Measurements from ENCODE around the gene NDUFS3. TPM values are rescaled to one million over a fixed set of nuclear protein-coding genes. Genes with fewer than 3 reads are reported as not detected.
A peak's percentile ranks its signal among the peaks of the same experiment; 100 is the strongest.
"Not testable (repeated sequence)": the region's sequence is repeated elsewhere in the genome, so short reads cannot be mapped to it uniquely, and the experiment has no call there.

NDUFS3 gene
- total and polyA plus RNA-seq, 5 donors from 2014 or later: 70.6 to 129 (median 120) TPM

DNA sequence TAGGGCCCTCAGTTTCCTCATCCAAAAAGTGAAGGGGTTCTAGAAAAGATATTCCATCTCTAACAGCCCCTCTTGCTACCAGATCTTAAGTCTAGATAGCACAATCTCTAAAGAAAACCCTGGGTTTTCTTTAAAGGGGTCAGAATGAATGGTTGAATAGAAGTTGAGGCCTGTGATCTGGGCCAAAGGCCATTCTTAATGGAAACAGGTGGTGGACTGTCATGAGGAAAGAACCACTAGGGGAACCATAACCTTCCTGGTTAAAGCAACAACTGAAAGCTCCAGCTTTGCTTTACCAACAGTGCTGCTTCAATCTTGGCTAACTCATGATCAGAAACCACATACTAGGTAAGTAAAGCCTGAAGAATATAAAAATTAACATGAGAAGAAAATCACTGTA lies 27.8 kb upstream of the NDUFS3 start:
- Mint-ChIP-seq H3K27me3 (no peaks in the 10 kb centered on the region), H3K4me1 (peaks cover 18 to 64% (median 47%) of the 10 kb centered on the region in 4 donors), H3K36me3 (peaks cover 11% of the 10 kb centered on the region), H3K9me3 (no peaks in the 10 kb centered on the region), H3K27ac (peak overlapping the region; percentile 81 to 98 (median 97)), H3K4me3 (peak overlapping the region; percentile 88 to 96 (median 96))
- H3K4me3 ChIP-seq (ENCODE audit: low read depth, low read length): peak overlapping the region; percentile 97
- H3K36me3 ChIP-seq (ENCODE audit: control insufficient read depth, insufficient read depth, low read length): no peaks in the 10 kb centered on the region
- H3K4me1 ChIP-seq (ENCODE audit: control insufficient read depth, insufficient read depth, low read length, poor library complexity, severe bottlenecking): peaks cover 46% of the 10 kb centered on the region
- DNase-seq (peak in 1 of 3 donors; percentile 47), ATAC-seq (ENCODE audit: low read depth in 2 of 2) (no peak)
- H3K27me3 ChIP-seq (ENCODE audit: control insufficient read depth, insufficient read depth, low read length): no peaks in the 10 kb centered on the region
- no peaks in the 10 kb centered on the region for H3K9me3 ChIP-seq (ENCODE audit: control insufficient read depth in 2 of 2, low read length in 2 of 2)
- peak overlapping the region; percentile 84 for H3K27ac ChIP-seq (ENCODE audit: insufficient read depth, low read length, poor library complexity, severe bottlenecking)

DNA sequence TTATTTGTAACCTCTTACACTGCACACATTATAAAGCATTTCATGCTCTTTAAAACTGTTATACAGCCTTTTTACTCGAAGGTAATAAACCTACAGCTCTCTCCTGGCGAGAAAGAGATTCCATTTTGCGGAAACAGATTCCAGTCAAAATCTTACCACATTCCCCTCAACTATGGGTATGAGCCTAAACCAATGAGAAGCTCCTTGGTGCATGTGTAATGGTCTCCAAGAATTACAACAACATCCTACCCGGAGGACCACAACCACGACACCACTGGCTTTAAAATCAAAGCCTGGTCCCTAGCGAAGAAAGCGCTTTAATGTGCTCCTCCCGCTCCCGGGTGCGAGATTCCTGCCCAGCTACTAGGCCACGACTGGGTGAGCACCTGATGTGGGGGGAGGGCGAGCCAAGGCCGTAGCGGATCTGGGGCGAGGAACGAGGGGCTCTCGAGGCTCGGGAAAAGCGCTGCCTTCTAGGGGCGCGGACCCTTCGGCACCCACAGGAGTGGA lies 26.8 kb upstream of the NDUFS3 start:
- peaks cover 46% of the 10 kb centered on the region for H3K4me1 ChIP-seq (ENCODE audit: control insufficient read depth, insufficient read depth, low read length, poor library complexity, severe bottlenecking)
- peak overlapping the region; percentile 84 for H3K27ac ChIP-seq (ENCODE audit: insufficient read depth, low read length, poor library complexity, severe bottlenecking)
- Mint-ChIP-seq H3K27me3 (no peaks in the 10 kb centered on the region), H3K36me3 (peaks cover 11% of the 10 kb centered on the region), H3K4me1 (peaks cover 18 to 56% (median 42%) of the 10 kb centered on the region in 4 donors), H3K27ac (peak overlapping the region; percentile 61 to 98 (median 97)), H3K4me3 (peak overlapping the region; percentile 88 to 96 (median 96)), H3K9me3 (no peaks in the 10 kb centered on the region)
- H3K4me3 ChIP-seq (ENCODE audit: low read depth, low read length): peak overlapping the region; percentile 97
- H3K36me3 ChIP-seq (ENCODE audit: control insufficient read depth, insufficient read depth, low read length): no peaks in the 10 kb centered on the region
- ATAC-seq (ENCODE audit: low read depth in 2 of 2): no peak
- no peaks in the 10 kb centered on the region for H3K9me3 ChIP-seq (ENCODE audit: control insufficient read depth in 2 of 2, low read length in 2 of 2)
- no peaks in the 10 kb centered on the region for H3K27me3 ChIP-seq (ENCODE audit: control insufficient read depth, insufficient read depth, low read length)
- DNase-seq: peak in 1 of 3 donors; percentile 7

DNA sequence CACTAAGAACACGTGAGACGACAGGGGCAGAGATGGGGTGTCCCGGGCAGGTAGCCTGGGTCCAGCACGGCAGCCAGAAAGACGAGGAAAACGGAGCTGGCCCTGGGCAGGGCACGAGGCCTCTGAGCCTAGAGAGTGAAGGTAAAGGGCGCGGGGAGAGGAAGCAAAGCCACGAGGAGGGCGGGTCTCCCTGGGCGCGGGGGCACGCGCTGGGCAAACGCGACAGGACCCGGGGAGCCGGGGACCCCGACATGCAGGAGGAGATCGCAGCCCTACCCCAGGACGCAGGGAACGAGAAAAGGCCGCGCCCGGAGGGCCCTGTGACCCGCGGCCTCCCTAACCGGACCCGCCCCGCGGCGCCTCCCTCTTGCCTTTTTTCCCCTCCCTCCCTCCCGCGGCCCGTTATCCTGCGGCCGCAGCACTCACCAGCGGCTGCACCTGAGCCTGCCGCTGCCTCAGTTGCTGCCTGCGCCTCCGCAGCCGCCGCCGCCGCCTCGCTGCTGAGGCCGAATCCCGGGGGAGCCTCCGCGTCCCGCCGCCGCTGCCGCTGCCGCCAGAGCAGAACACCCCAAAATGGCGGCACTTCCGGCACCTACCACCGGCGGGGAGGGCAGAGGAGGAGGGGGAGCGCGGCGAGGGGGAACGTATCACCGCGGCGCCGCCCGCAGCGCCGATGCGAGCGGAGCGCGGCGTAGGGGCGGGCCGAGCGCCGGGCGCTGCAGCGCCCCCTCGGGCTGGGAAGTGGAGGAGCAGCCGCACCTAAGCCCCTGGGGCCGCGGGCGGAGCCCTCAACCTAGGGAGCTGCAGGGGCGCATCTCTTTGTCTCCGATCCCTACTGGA lies 26.1 kb upstream of the NDUFS3 start, which contains the start of gene CELF1:
Gene CELF1, minus strand, starts transcription at position 567 of the 840 bp plus-strand sequence. CDS start 53,609 bp downstream, outside the sequence.
- peak within 1 kb of the TSS; percentile 97 for H3K4me3 ChIP-seq (ENCODE audit: low read depth, low read length)
- peaks cover 18 to 50% (median 37%) of the 10 kb centered on the region in 4 donors for H3K4me1 Mint-ChIP-seq
- peak within 1 kb of the TSS; percentile 94 to 98 (median 97) for H3K27ac Mint-ChIP-seq
- ATAC-seq (ENCODE audit: low read depth in 2 of 2): peak; percentile 96 to 97
- peak within 1 kb of the TSS; percentile 84 for H3K27ac ChIP-seq (ENCODE audit: insufficient read depth, low read length, poor library complexity, severe bottlenecking)
- DNase-seq: peak; percentile 89 to 94 (median 92)
- peak within 1 kb of the TSS; percentile 88 to 96 (median 96) for H3K4me3 Mint-ChIP-seq
- H3K36me3 Mint-ChIP-seq: peaks cover 11% of the 10 kb centered on the region
- H3K27me3 Mint-ChIP-seq: no peaks in the 10 kb centered on the region
- H3K9me3 Mint-ChIP-seq: no peaks in the 10 kb centered on the region
- H3K9me3 ChIP-seq (ENCODE audit: control insufficient read depth in 2 of 2, low read length in 2 of 2): no peaks in the 10 kb centered on the region
- H3K36me3 ChIP-seq (ENCODE audit: control insufficient read depth, insufficient read depth, low read length): no peaks in the 10 kb centered on the region
- H3K27me3 ChIP-seq (ENCODE audit: control insufficient read depth, insufficient read depth, low read length): no peaks in the 10 kb centered on the region
- peaks cover 45% of the 10 kb centered on the region for H3K4me1 ChIP-seq (ENCODE audit: control insufficient read depth, insufficient read depth, low read length, poor library complexity, severe bottlenecking)

DNA sequence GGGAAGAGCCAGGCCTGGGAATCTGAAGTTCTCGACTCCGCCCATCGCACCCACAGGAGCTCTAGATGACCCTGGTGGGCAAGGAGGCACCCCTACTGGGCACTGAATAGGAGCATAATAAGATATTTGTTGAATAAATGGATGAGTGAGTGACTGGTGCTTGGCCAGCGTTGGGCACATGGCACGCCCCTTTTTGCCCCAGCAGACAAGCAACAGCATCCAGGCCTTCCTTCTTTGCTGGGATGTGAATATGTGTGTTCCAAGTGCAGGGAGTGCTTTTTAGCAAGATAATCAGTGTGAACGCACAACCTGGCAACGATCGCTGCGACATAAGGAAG lies 25.5 kb upstream of the NDUFS3 start:
- Histone ChIP-seq H3K4me1 (ENCODE audit: control insufficient read depth, insufficient read depth, low read length, poor library complexity, severe bottlenecking) (peaks cover 40% of the 10 kb centered on the region), H3K36me3 (ENCODE audit: control insufficient read depth, insufficient read depth, low read length) (no peaks in the 10 kb centered on the region), H3K4me3 (ENCODE audit: low read depth, low read length) (peak overlapping the region; percentile 71), H3K27ac (ENCODE audit: insufficient read depth, low read length, poor library complexity, severe bottlenecking) (peak overlapping the region; percentile 84), H3K27me3 (ENCODE audit: control insufficient read depth, insufficient read depth, low read length) (no peaks in the 10 kb centered on the region), H3K9me3 (ENCODE audit: control insufficient read depth in 2 of 2, low read length in 2 of 2) (no peaks in the 10 kb centered on the region)
- DNase-seq (no peak), ATAC-seq (ENCODE audit: low read depth in 2 of 2) (peak; percentile 7 to 11)
- H3K36me3 Mint-ChIP-seq: peaks cover 8% of the 10 kb centered on the region
- H3K27me3 Mint-ChIP-seq: no peaks in the 10 kb centered on the region
- H3K4me3 Mint-ChIP-seq: peak overlapping the region; percentile 83 to 96 (median 90)
- H3K4me1 Mint-ChIP-seq: peaks cover 18 to 44% (median 32%) of the 10 kb centered on the region in 4 donors
- H3K27ac Mint-ChIP-seq: peak overlapping the region; percentile 8 to 94 (median 80)
- H3K9me3 Mint-ChIP-seq: no peaks in the 10 kb centered on the region

DNA sequence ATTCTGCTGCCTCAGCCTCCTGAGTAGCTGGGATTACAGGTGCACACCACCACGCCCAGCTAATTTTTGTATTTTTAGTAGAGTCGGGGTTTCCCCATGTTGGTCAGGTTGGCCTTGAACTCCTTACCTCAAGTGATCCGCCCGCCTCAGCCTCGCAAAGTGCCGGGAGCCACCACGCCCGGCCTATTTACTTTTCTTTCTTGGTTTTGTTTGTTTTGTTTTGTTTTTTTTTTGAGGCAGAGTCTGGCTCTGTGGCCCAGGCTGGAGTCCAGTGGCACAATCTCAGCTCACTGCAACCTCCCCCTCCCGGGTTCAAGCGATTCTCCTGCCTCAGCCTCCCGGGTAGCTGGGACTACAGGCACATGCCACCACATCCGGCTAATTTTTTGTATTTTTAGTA lies 21.9 kb upstream of the NDUFS3 start:
- not testable (repeated sequence) for DNase-seq; H3K9me3 Mint-ChIP-seq; H3K36me3 ChIP-seq (ENCODE audit: control insufficient read depth, insufficient read depth, low read length); H3K27ac Mint-ChIP-seq; ATAC-seq (ENCODE audit: low read depth in 2 of 2); H3K27ac ChIP-seq (ENCODE audit: insufficient read depth, low read length, poor library complexity, severe bottlenecking); H3K9me3 ChIP-seq (ENCODE audit: control insufficient read depth in 2 of 2, low read length in 2 of 2); H3K27me3 ChIP-seq (ENCODE audit: control insufficient read depth, insufficient read depth, low read length); H3K4me1 ChIP-seq (ENCODE audit: control insufficient read depth, insufficient read depth, low read length, poor library complexity, severe bottlenecking); H3K36me3 Mint-ChIP-seq; H3K4me3 ChIP-seq (ENCODE audit: low read depth, low read length); H3K27me3 Mint-ChIP-seq
- Mint-ChIP-seq H3K4me3 (peak overlapping the region in 1 of 4 donors; percentile 21), H3K4me1 (peaks cover 11% of the 10 kb centered on the region in 4 donors)

DNA sequence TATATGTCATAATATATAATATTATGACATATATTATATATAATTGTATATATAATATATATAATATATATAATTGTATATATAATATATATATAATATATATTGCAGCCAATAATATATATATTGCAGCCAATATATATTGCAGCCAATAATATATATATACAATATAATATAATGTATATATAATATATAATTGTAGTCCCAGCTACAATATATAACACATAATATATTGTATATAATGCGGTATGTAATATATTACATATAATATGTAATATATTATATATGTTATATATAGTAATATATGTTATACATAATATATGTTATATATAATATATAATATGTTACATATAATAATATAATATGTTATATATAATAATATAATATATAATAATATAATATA lies 20.2 kb upstream of the NDUFS3 start:
- Mint-ChIP-seq H3K27ac (no peak overlapping the region), H3K4me1 (peaks cover under 1 to 9% (median 8%) of the 10 kb centered on the region in 4 donors), H3K4me3 (no peak overlapping the region), H3K9me3 (no peaks in the 10 kb centered on the region), H3K27me3 (no peaks in the 10 kb centered on the region), H3K36me3 (no peaks in the 10 kb centered on the region)
- no peak overlapping the region for H3K27ac ChIP-seq (ENCODE audit: insufficient read depth, low read length, poor library complexity, severe bottlenecking)
- no peak overlapping the region for H3K4me3 ChIP-seq (ENCODE audit: low read depth, low read length)
- H3K36me3 ChIP-seq (ENCODE audit: control insufficient read depth, insufficient read depth, low read length): no peaks in the 10 kb centered on the region
- ATAC-seq (ENCODE audit: low read depth in 2 of 2) (no peak), DNase-seq (no peak)
- no peaks in the 10 kb centered on the region for H3K4me1 ChIP-seq (ENCODE audit: control insufficient read depth, insufficient read depth, low read length, poor library complexity, severe bottlenecking)
- no peaks in the 10 kb centered on the region for H3K27me3 ChIP-seq (ENCODE audit: control insufficient read depth, insufficient read depth, low read length)
- H3K9me3 ChIP-seq (ENCODE audit: control insufficient read depth in 2 of 2, low read length in 2 of 2): no peaks in the 10 kb centered on the region

DNA sequence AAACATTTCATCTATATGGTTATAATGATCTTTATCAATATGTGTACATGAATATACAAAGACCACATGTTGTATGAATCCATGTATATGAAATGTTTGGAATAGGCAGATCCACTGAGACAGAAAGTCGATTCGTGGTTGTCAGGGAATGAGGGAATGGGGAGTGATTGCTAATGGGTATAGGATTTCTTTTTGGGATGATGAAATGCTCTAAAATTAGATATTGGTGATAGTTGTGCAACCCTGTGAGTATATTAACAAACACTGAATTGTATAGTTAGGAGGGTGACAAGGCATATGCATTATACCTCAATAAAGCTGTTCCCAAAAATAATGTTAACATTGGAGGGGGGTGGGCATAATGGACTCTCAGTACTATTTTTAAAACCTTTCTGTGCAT lies 18.4 kb upstream of the NDUFS3 start:
- Histone ChIP-seq H3K27ac (ENCODE audit: insufficient read depth, low read length, poor library complexity, severe bottlenecking) (no peak overlapping the region), H3K27me3 (ENCODE audit: control insufficient read depth, insufficient read depth, low read length) (no peaks in the 10 kb centered on the region), H3K4me3 (ENCODE audit: low read depth, low read length) (no peak overlapping the region), H3K36me3 (ENCODE audit: control insufficient read depth, insufficient read depth, low read length) (no peaks in the 10 kb centered on the region), H3K9me3 (ENCODE audit: control insufficient read depth in 2 of 2, low read length in 2 of 2) (no peaks in the 10 kb centered on the region), H3K4me1 (ENCODE audit: control insufficient read depth, insufficient read depth, low read length, poor library complexity, severe bottlenecking) (peaks cover 8% of the 10 kb centered on the region)
- peak overlapping the region in 1 of 4 donors; percentile 76 for H3K4me3 Mint-ChIP-seq
- no peak for ATAC-seq (ENCODE audit: low read depth in 2 of 2)
- H3K27me3 Mint-ChIP-seq: no peaks in the 10 kb centered on the region
- DNase-seq: no peak
- H3K9me3 Mint-ChIP-seq: no peaks in the 10 kb centered on the region
- no peak overlapping the region for H3K27ac Mint-ChIP-seq
- no peaks in the 10 kb centered on the region for H3K36me3 Mint-ChIP-seq
- H3K4me1 Mint-ChIP-seq: peaks cover 4 to 16% (median 7%) of the 10 kb centered on the region in 4 donors
